ENCODE results near the gene FANCI. TPM values are rescaled to one million over a fixed set of nuclear protein-coding genes. Genes with fewer than 3 reads are reported as not detected.

The FANCI gene
- total RNA-seq, 1 experiment from 2014 or later: 163 TPM

- intact Hi-C loops (cut with micrococcal nuclease; ENCODE audit: unreplicated experiment): no loop called here
- H3K27me3 ChIP-seq (replicated peaks; ENCODE audit: insufficient read depth, low read depth, low read length, poor library complexity): no peaks in the 10 kb centered on the region
- CTCF ChIA-PET: interaction anchor here (0.9 kb wide), 1 partner anchor 31 kb away, joined by 4 read pairs; no protein-coding TSS in a partner anchor
- H3K27ac ChIP-seq (ENCODE audit: low read depth, low read length, poor library complexity, severe bottlenecking): peak overlapping the region; percentile 88
- TF ChIP-seq EZH2 (IDR thresholded peaks at IDR 0.05; ENCODE audit: borderline replicate concordance, low read depth, low read length, poor library complexity, severe bottlenecking): no peak
- TF ChIP-seq CTCF (conservative IDR thresholded peaks at IDR 0.05; ENCODE audit: low read depth, low read length): no peak
- H3K9me3 ChIP-seq (ENCODE audit: low read depth, low read length, poor library complexity, severe bottlenecking): no peaks in the 10 kb centered on the region
- POLR2A ChIA-PET (ENCODE audit: low non-redundant PET): interaction anchor here (0.7 kb wide), 1 partner anchor 28 kb away, joined by 7 read pairs; no protein-coding TSS in a partner anchor
- no TSS peak for BruUV-seq (replicated peaks)
- no peak for DNase-seq (ENCODE audit: low spot score)
- peaks cover 52% of the 10 kb centered on the region for H3K36me3 ChIP-seq (ENCODE audit: insufficient read depth, low read length, poor library complexity, severe bottlenecking)
- peak overlapping the region; percentile 78 for H3K4me3 ChIP-seq (ENCODE audit: low read depth, low read length, poor library complexity, severe bottlenecking)
- H3K4me1 ChIP-seq (ENCODE audit: insufficient read depth, low read length, poor library complexity, severe bottlenecking): peaks cover 32% of the 10 kb centered on the region
Observed at GRCh38 chr15:89333011-89333860, 89.5 kb downstream of the FANCI start.

- BruUV-seq (replicated peaks): no TSS peak
- H3K9me3 ChIP-seq (ENCODE audit: low read depth, low read length, poor library complexity, severe bottlenecking): no peaks in the 10 kb centered on the region
- peak overlapping the region; percentile 88 for H3K27ac ChIP-seq (ENCODE audit: low read depth, low read length, poor library complexity, severe bottlenecking)
- peaks cover 32% of the 10 kb centered on the region for H3K4me1 ChIP-seq (ENCODE audit: insufficient read depth, low read length, poor library complexity, severe bottlenecking)
- TF ChIP-seq CTCF (conservative IDR thresholded peaks at IDR 0.05; ENCODE audit: low read depth, low read length): no peak
- no peak for TF ChIP-seq EZH2 (IDR thresholded peaks at IDR 0.05; ENCODE audit: borderline replicate concordance, low read depth, low read length, poor library complexity, severe bottlenecking)
- CTCF ChIA-PET: interaction anchor here (0.6 to 1.2 kb wide), 2 partner anchors 25 to 80 kb away, joined by 3 to 6 read pairs; no protein-coding TSS in a partner anchor
- no peak for DNase-seq (ENCODE audit: low spot score)
- intact Hi-C loops (cut with micrococcal nuclease; ENCODE audit: unreplicated experiment): no loop called here
- peak overlapping the region; percentile 78 for H3K4me3 ChIP-seq (ENCODE audit: low read depth, low read length, poor library complexity, severe bottlenecking)
- POLR2A ChIA-PET (ENCODE audit: low non-redundant PET): no interaction called here
- no peaks in the 10 kb centered on the region for H3K27me3 ChIP-seq (replicated peaks; ENCODE audit: insufficient read depth, low read depth, low read length, poor library complexity)
- peaks cover 44% of the 10 kb centered on the region for H3K36me3 ChIP-seq (ENCODE audit: insufficient read depth, low read length, poor library complexity, severe bottlenecking)
Observed at GRCh38 chr15:89333959-89334509, 90.3 kb downstream of the FANCI start.

DNA sequence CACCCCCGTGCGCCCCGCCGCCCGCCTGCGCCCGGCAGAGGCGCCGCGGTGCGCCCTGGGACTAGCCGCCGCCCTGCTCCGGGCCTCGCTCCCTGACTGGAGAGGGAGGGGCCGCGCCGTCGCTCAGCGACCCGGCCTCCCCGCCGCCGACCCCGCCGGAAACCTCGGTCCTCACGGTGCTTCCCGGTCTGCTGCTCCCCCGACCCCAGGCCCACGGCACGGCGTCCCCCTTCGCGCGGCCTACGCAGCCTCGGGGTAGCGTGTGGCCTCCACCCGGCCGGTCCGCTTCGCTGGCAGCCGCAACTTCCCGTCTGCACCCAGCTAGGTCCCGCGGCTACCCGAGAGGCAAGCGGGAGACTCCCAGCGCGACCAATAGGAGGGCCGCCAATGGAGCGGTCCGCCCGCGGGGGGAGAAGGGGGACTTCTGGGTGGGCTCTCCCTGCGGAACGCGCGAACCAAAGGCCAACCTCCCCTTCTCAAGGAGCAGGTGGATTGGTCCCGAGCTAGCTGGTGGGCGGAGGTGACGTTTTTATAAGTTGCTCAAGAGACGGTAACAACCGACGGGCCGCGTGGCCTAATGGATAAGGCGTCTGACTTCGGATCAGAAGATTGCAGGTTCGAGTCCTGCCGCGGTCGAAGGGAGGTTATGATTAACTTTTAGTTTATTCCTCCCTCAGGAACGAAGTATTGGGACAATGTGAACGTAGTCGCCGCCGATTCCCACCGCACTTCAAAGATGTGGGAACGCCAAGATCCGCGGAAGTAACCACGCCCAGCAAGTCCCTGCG lies 90.9 kb downstream of the FANCI start, which contains the start of gene POLG:
Gene POLG (minus strand): TSS at position 315 of the 788 bp plus-strand sequence. CDS start 1,070 bp downstream, outside the sequence.
- ChIA-PET POLR2A (ENCODE audit: low non-redundant PET) (interaction anchor here (0.8 kb wide), 1 partner anchor 14 kb away, joined by 4 read pairs; no protein-coding TSS in a partner anchor), CTCF (interaction anchor here (0.6 to 1.2 kb wide), 3 partner anchors 24 to 128 kb away, joined by 3 to 6 read pairs (median 3); no protein-coding TSS in a partner anchor)
- H3K9me3 ChIP-seq (ENCODE audit: low read depth, low read length, poor library complexity, severe bottlenecking): no peaks in the 10 kb centered on the region
- TF ChIP-seq EZH2 (IDR thresholded peaks at IDR 0.05; ENCODE audit: borderline replicate concordance, low read depth, low read length, poor library complexity, severe bottlenecking) (no peak), CTCF (conservative IDR thresholded peaks at IDR 0.05; ENCODE audit: low read depth, low read length) (no peak)
- peaks cover 38% of the 10 kb centered on the region for H3K36me3 ChIP-seq (ENCODE audit: insufficient read depth, low read length, poor library complexity, severe bottlenecking)
- BruUV-seq (replicated peaks): TSS peak; percentile 100
- intact Hi-C loops (cut with micrococcal nuclease; ENCODE audit: unreplicated experiment): loop anchor here (5.0 kb wide), 1 partner anchor 243 kb away; the partner anchor contains the start of gene TICRR
- H3K27me3 ChIP-seq (replicated peaks; ENCODE audit: insufficient read depth, low read depth, low read length, poor library complexity): no peaks in the 10 kb centered on the region
- peaks cover 32% of the 10 kb centered on the region for H3K4me1 ChIP-seq (ENCODE audit: insufficient read depth, low read length, poor library complexity, severe bottlenecking)
- peak within 1 kb of the TSS; percentile 88 for H3K27ac ChIP-seq (ENCODE audit: low read depth, low read length, poor library complexity, severe bottlenecking)
- H3K4me3 ChIP-seq (ENCODE audit: low read depth, low read length, poor library complexity, severe bottlenecking): peak within 1 kb of the TSS; percentile 78
- peak; percentile 100 for DNase-seq (ENCODE audit: low spot score)
